HFFc6 (cell line): ENCODE measurements around the gene TMEM178B. TPM values are rescaled to one million over a fixed set of nuclear protein-coding genes. Genes with fewer than 3 reads are reported as not detected.

Experiments used
- DNase-seq: peaks from one replicate; pipeline ENCODE4 v3.0.0-alpha.2; 2018
- H3K27ac Mint-ChIP-seq: 2 replicates; pipeline ENCODE4 v1.8.0; 2020; ENCODE audit warnings: mild to moderate bottlenecking, mixed read lengths
- H3K27me3 Mint-ChIP-seq: 2 replicates; pipeline ENCODE4 v1.8.0; 2021; ENCODE audit warnings: mild to moderate bottlenecking, moderate library complexity, mixed read lengths; ENCODE audit not compliant: insufficient read depth
- H3K36me3 Mint-ChIP-seq: 2 replicates; pipeline ENCODE4 v1.8.0; 2021; ENCODE audit warnings: low read depth, mixed read lengths
- H3K4me1 Mint-ChIP-seq: 2 replicates; pipeline ENCODE4 v1.8.0; 2020; ENCODE audit warnings: low read depth, mixed read lengths
- H3K4me3 Mint-ChIP-seq: 2 replicates; pipeline ENCODE4 v1.8.0; 2020; ENCODE audit warnings: mild to moderate bottlenecking, moderate library complexity, mixed read lengths
- H3K9me3 Mint-ChIP-seq: 2 replicates; pipeline ENCODE4 v1.8.0; 2020; ENCODE audit warnings: mild to moderate bottlenecking, mixed read lengths
- total RNA-seq, 6 experiments: library from RNA; stranded (reverse); fragmentation: NEBNext Ultra II Directional; extraction: Animal tissue kit (Norgen Biotek cat#: 25700); gene quantifications; 2 replicates in 1 of 6; 3 replicates in 5 of 6; pipeline ENCODE4 v1.2.3, GENCODE V29; 2021
- TF ChIP-seq, protein P1 (sequence below): fragments of 200-600 bp; sonication (generic); IDR thresholded peaks from 2 replicates; pipeline ENCODE4 v1.5.0; 2021; ENCODE audit warnings: antibody characterized with exemption, mild to moderate bottlenecking

The TMEM178B gene
- total RNA-seq, 6 experiments from 2014 or later: 2.8 to 8.4 (median 6.6) TPM

- no peak overlapping the region for H3K4me3 Mint-ChIP-seq
- peaks cover 6% of the 10 kb centered on the region; the same call in 1 of the 2 replicates for H3K9me3 Mint-ChIP-seq
- no peaks in the 10 kb centered on the region for H3K4me1 Mint-ChIP-seq
- H3K27ac Mint-ChIP-seq: no peak overlapping the region
- no peak for DNase-seq
- TF ChIP-seq, protein P1, sequence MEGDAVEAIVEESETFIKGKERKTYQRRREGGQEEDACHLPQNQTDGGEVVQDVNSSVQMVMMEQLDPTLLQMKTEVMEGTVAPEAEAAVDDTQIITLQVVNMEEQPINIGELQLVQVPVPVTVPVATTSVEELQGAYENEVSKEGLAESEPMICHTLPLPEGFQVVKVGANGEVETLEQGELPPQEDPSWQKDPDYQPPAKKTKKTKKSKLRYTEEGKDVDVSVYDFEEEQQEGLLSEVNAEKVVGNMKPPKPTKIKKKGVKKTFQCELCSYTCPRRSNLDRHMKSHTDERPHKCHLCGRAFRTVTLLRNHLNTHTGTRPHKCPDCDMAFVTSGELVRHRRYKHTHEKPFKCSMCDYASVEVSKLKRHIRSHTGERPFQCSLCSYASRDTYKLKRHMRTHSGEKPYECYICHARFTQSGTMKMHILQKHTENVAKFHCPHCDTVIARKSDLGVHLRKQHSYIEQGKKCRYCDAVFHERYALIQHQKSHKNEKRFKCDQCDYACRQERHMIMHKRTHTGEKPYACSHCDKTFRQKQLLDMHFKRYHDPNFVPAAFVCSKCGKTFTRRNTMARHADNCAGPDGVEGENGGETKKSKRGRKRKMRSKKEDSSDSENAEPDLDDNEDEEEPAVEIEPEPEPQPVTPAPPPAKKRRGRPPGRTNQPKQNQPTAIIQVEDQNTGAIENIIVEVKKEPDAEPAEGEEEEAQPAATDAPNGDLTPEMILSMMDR: no peak
- peaks cover 8% of the 10 kb centered on the region for H3K27me3 Mint-ChIP-seq
- H3K36me3 Mint-ChIP-seq: no peaks in the 10 kb centered on the region
These were observed 421.2 kb downstream of the TMEM178B start for GRCh38 chr7:141495057-141495456.

DNA sequence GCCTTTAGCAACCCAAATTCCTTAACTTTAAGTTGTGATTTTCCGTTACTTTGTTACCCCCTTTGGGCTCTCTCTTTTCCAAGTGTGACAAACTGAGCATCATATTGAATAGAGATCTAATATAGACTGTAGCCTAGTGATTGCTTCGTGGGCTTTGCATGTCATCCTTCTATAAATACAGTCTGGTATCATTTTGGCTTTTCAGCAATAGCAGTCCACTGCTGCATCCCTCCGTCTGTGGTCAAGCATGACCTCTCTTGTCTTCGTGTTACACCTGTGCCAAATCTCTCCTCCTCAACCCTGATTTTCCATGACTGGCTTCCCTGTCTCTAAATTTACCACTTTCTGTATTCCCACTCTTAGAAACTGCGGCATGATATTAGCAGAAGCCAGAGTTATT, 423.5 kb downstream of the TMEM178B start:
- Mint-ChIP-seq H3K4me3 (no peak overlapping the region), H3K27ac (no peak overlapping the region), H3K9me3 (peaks cover 10% of the 10 kb centered on the region; the same call in 1 of the 2 replicates), H3K36me3 (no peaks in the 10 kb centered on the region; the same call in 1 of the 2 replicates), H3K4me1 (no peaks in the 10 kb centered on the region), H3K27me3 (peaks cover 13% of the 10 kb centered on the region)
- no peak for DNase-seq
- TF ChIP-seq, protein P1: no peak

DNA sequence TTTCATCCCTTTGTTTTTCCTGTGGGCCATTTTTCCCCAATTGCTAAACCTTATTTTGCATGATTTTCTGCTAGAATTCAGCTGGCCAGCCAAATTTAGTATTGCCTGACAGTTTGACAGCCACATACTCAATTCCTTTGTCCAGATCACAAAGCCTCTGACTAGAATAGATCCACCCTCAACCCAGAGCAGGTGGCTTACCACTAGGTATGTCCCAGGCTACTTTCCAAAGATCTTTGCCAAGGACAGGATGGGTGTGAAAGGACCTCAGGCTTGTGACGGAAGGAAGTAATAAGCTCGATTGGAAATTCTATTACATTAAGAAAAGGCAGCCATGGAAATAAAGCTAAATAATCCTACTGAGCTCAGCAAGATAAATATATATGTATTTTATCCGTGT, 426.7 kb downstream of the TMEM178B start:
- no peak for DNase-seq
- TF ChIP-seq, protein P1: no peak
- H3K4me3 Mint-ChIP-seq: no peak overlapping the region
- no peaks in the 10 kb centered on the region; the same call in 1 of the 2 replicates for H3K36me3 Mint-ChIP-seq
- no peaks in the 10 kb centered on the region for H3K4me1 Mint-ChIP-seq
- H3K27me3 Mint-ChIP-seq: peaks cover 13% of the 10 kb centered on the region
- H3K9me3 Mint-ChIP-seq: peaks cover 4% of the 10 kb centered on the region; the same call in 1 of the 2 replicates
- no peak overlapping the region for H3K27ac Mint-ChIP-seq

- Mint-ChIP-seq H3K9me3 (peaks cover 4% of the 10 kb centered on the region; the same call in 1 of the 2 replicates), H3K4me3 (no peak overlapping the region), H3K4me1 (no peaks in the 10 kb centered on the region), H3K36me3 (no peaks in the 10 kb centered on the region; the same call in 1 of the 2 replicates), H3K27ac (no peak overlapping the region), H3K27me3 (peaks cover 14% of the 10 kb centered on the region)
- no peak for DNase-seq
- TF ChIP-seq, protein P1: no peak
These were observed 427.6 kb downstream of the TMEM178B start for GRCh38 chr7:141501451-141501850.

- H3K4me3 Mint-ChIP-seq: no peak overlapping the region
- no peak for DNase-seq
- peaks cover 28% of the 10 kb centered on the region for H3K27me3 Mint-ChIP-seq
- peaks cover 5% of the 10 kb centered on the region for H3K36me3 Mint-ChIP-seq
- peaks cover 4% of the 10 kb centered on the region for H3K9me3 Mint-ChIP-seq
- no peak overlapping the region for H3K27ac Mint-ChIP-seq
- no peaks in the 10 kb centered on the region for H3K4me1 Mint-ChIP-seq
- TF ChIP-seq, protein P1: no peak
These were observed 437.4 kb downstream of the TMEM178B start for GRCh38 chr7:141511316-141511675.
